HG03469 (cell line): ENCODE data around the gene GCSAM.

Source experiments
- ATAC-seq: cut with Tn5 transposase; IDR thresholded peaks from one replicate; pipeline ENCODE4 v1.9.1; 2021; ENCODE audit warnings: mild to moderate bottlenecking, moderate library complexity, moderate number of reproducible peaks; ENCODE audit not compliant: unreplicated experiment

GCSAM gene

DNA sequence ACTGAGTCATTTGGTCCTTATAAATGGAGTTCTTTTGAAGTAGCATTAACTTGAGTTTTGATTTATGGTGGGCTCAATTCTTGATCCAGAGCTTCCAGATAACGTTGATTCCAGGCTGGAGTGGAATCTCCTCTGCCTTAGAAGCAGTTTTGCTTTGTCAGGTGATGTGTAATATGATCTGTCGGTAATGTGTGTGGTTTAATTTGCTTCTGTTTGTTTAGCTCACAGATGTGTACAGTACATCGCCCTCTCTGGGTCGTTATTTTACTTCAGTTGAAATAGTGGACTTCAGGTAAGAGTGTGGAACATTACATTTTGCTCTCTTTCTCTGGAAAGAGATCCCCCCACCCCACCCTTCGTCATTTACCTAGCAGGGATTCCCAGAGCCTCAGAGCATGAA, 23.7 kb downstream of the GCSAM start:
- no peak for ATAC-seq

DNA sequence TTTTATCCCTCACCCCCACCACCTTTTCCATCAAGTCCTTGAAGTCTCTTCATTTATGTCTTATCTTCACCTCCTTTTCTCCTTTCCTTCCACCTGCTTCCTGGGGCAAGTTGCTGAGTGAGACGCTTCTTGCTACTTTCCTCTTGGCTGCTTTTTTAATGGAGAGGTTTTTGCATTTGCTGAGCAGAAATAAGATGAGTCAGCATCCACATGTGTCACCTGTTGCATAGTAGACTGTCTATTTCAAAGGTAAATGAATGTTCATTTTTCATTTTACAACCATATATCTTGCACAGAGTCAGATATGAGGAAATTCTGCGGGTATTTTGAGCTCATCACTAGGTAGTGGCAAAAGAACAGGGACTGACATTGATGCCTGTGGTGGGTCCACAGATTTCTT, 28.3 kb downstream of the GCSAM start:
- no peak for ATAC-seq

GRCh38 chr3:112101916-112102315, 31.1 kb downstream of the GCSAM start:
- ATAC-seq: no peak

GRCh38 chr3:112097378-112097777, 35.7 kb downstream of the GCSAM start:
- peak; percentile 34 for ATAC-seq

DNA sequence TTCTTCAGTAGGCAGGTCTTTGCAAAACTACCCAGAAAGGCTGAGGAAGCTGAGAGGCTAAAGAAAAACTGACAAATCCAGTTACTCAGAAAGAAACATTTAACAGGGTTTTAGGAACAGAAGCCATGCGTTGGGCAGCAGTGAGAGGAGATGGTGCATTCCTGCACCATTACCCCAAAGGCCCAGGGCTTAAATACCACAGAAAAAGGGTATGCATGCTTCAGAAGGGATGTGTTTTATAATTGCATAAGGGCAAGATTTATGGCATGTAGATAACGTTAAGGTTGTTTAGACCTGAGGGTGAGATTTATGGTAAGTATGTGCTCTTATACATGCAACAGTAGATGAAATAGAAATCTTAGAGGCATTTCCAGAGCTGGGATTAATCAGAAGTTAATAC, 36.9 kb downstream of the GCSAM start:
- no peak for ATAC-seq

DNA sequence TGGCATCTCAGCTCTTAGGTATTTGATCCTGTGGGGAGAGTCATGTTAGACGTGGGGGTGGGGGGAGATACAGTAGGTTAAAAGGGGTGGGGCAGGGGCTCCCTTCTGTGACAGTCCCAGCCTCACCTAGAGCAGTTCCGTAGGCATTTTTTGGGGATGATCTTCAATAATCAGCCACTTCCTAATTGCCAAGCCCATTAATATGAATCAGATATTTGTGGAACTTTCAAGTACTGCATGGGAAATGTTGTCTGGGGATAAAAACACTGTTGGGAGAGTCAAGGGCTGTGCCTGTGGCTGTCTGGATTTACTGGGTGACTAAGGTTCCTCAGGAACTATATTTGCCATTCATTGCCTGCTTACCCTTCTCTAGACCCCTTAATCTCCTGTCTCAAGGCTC, 37.3 kb downstream of the GCSAM start:
- no peak for ATAC-seq

- no peak for ATAC-seq
Observed at GRCh38 chr3:112093180-112093522, 39.9 kb downstream of the GCSAM start.

DNA sequence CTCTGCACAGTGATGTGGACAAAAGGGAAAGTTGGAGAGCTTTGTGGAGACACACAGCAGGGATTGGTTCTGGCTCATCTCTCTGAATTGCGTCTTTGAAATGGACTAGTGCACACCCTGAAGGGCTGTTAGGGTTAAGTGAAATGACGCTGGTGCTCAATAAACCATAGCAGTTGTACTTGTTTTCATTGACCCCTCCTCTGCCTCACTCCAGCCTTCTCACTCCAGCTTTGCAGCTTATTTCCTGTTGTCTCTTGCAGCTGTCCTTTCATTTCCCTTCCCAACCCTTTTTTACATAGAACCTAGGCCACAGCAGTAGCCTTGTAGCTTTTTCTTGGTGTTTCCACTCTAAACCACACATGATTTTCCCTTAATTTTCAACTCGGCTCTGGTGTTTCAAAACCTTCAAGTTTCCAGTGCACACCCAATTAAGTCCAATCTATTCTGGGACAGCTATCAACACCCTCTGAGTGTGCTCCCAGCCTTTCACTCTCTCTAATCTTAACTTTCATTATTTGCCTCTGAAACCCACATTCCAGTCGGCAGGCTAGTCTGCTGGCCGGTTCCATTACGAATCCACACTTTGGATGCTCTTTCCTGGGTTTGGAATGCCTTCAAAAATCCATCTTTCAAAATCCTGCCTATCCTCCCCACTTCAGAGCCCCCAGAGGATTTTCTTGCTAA, 40.4 kb downstream of the GCSAM start:
- no peak for ATAC-seq

- ATAC-seq: no peak
Observed at GRCh38 chr3:112090887-112091586, 42.0 kb downstream of the GCSAM start.

GRCh38 chr3:112089956-112090886, 42.8 kb downstream of the GCSAM start:
- ATAC-seq: no peak

DNA sequence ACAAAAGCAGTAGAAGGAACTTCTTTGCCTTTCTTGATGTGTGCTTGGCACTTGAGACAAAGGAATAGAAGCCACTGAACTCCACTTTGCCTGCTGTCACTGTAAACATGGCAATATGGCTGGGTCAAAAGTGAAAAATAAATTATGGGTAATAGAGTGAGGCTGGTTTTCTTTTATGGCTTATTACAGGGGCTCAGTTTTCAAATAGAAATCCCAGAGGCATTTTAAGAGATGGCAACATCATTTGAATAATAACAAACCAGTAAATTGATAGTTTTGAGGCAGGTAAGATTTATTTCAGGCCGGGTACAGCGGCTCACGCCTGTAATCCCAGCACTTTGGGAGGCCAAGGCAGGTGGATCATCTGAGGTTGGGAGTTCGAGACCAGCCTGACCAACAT, 44.1 kb downstream of the GCSAM start:
- ATAC-seq: no peak

GRCh38 chr3:112087746-112088145, 45.3 kb downstream of the GCSAM start:
- no peak for ATAC-seq

GRCh38 chr3:112086875-112087524, 46.0 kb downstream of the GCSAM start:
- ATAC-seq: no peak

GRCh38 chr3:112086076-112086854, 46.8 kb downstream of the GCSAM start, which contains the start of gene C3orf52:
TSS of gene C3orf52 (plus strand) at chr3:112086389. CDS start at chr3:112086408, 19 bp downstream.
- peak; percentile 65 for ATAC-seq

DNA sequence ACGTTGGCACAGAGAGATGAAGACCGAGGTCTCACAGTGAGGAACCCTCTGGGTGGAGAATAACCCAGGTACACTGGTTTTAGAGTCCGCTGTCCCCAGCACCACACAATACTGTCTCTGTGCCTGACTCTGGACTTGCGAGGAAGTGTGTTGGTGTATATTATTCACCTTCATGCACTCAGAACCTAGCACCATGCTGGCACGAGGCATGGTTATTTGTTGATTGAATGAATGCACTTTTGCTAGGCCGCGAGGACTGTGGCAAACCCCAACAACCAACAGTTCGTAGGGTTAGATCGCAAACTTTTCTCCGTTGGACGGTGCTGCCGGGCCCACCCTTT, 47.3 kb downstream of the GCSAM start:
- peak; percentile 8 for ATAC-seq

DNA sequence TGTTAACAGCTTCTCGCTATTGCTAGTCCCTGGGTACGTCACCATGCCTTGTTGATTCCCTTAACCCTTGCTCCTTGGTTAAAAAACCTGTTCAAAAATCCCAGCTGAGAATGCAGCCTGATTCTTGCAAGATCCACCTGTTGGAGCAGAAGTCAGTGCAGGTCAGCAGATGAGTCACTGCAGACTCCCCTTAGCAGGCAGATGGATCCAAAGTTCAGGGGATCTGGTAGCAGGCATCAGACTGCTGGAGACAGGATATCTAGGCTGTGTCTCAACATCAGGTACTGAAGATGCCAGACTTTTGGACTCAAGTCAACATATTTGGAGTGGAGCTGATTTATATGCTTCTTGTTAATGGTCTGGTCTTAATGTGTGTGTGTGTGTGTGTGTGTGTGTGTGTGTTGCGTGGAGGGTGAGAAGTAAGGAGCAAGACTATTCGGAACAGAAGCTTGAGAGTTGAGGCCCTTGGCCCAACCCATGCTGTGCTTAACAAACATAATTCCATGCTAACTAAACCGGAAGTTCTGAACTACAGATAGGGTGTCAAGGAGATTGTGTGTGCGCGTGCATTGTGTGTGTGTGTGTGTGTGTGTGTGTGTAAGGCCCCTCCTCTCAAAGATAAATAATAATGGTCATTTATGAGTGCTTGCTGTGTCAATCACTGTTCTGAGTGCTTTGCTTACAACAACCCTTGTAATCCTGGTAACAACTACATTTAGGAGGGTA, 47.9 kb downstream of the GCSAM start:
- no peak for ATAC-seq

GRCh38 chr3:112083239-112083638, 49.8 kb downstream of the GCSAM start:
- no peak for ATAC-seq

GRCh38 chr3:112078125-112079083, 54.6 kb downstream of the GCSAM start:
- peak; percentile 41 for ATAC-seq
